K562 (cell line): ENCODE data around the gene LAPTM5. TPM values are rescaled to one million over a fixed set of nuclear protein-coding genes. Genes with fewer than 3 reads are reported as not detected.

Source experiments
- CBX5 ChIP-seq: IDR thresholded peaks from 2 replicates; pipeline ENCODE4 v1.6.1; 2014; ENCODE audit warnings: low read depth, borderline replicate concordance
- GABPA ChIP-seq: fragments of 200-800 bp; sonication (Bioruptor generic); conservative IDR thresholded peaks from 2 replicates; pipeline ENCODE4 v1.6.1; 2016; ENCODE audit warnings: low read depth, missing genetic modification characterization, missing compliant biosample characterization
- GTF2E2 ChIP-seq: fragments of 200-800 bp; sonication (Bioruptor generic); IDR thresholded peaks from 2 replicates; pipeline ENCODE4 v1.6.1; 2016; ENCODE audit warnings: missing genetic modification characterization, missing compliant biosample characterization
- MCM3 ChIP-seq: fragments of 450-650 bp; IDR thresholded peaks from 2 replicates; pipeline ENCODE4 v1.6.1; 2016
- NR4A1 ChIP-seq, 2 experiments: fragments of 250-450 bp in 1 of 2; fragments of 450-650 bp in 1 of 2; sonication (Bioruptor Pico) in 1 of 2; IDR thresholded peaks; 2 replicates each; pipeline versions ENCODE4 v1.4.0 to v1.6.1; 2016 to 2020; ENCODE audit warnings: mild to moderate bottlenecking in 2 of 2, missing compliant biosample characterization in 1 of 2, missing genetic modification characterization in 1 of 2, moderate library complexity in 1 of 2
- NRF1 ChIP-seq, 2 experiments: fragments of 450-650 bp; IDR thresholded peaks in 1 of 2; conservative IDR thresholded peaks in 1 of 2; 2 replicates each; pipeline ENCODE4 v1.6.1; 2014; ENCODE audit warnings: mild to moderate bottlenecking in 2 of 2
- PRMT5 ChIP-seq: sonication (generic); formaldehyde crosslinking; IDR thresholded peaks from 2 replicates; pipeline ENCODE4 v1.5.0; 2020; ENCODE audit warnings: missing genetic modification reagents
- SETDB1 ChIP-seq: IDR thresholded peaks from one replicate; pipeline ENCODE4 v1.6.1; 2012; ENCODE audit warnings: low read length, control low read depth, inconsistent platforms
- SIN3B ChIP-seq: fragments of 450-650 bp; IDR thresholded peaks from 2 replicates; pipeline ENCODE4 v1.6.1; 2017; ENCODE audit warnings: low read depth, mild to moderate bottlenecking, moderate library complexity
- STAT5B ChIP-seq: fragments of 250-450 bp; sonication (Bioruptor Pico); IDR thresholded peaks from 2 replicates; pipeline ENCODE4 v1.8.0; 2021; ENCODE audit warnings: mild to moderate bottlenecking, inconsistent platforms
- ZNF253 ChIP-seq: fragments of 250-450 bp; sonication (Bioruptor Pico); conservative IDR thresholded peaks from 2 replicates; pipeline ENCODE4 v1.6.1; 2021; ENCODE audit warnings: mild to moderate bottlenecking
- ZNF76 ChIP-seq: fragments of 250-450 bp; sonication (Bioruptor Pico); IDR thresholded peaks from 2 replicates; pipeline ENCODE4 v1.4.0; 2020; ENCODE audit warnings: mild to moderate bottlenecking, moderate library complexity, borderline replicate concordance
- ZNF785 ChIP-seq: fragments of 250-450 bp; sonication (Bioruptor Pico); IDR thresholded peaks from 2 replicates; pipeline ENCODE4 v1.4.0; 2020; ENCODE audit warnings: mild to moderate bottlenecking
- polyA plus RNA-seq, 8 experiments: library from polyadenylated mRNA; depleted of rRNA in 4 of 8; stranded (reverse) in 5 of 8; unstranded in 3 of 8; fragments of >200 nt; fragmentation: Nextera tagmentation in 2 of 8; fragmentation: Illumina TruSeq in 1 of 8; extraction: Ambion mirVana in 2 of 8; extraction: Trizol in 1 of 8; gene quantifications; 2 replicates each; pipeline versions ENCODE4 v1.2.1 to v1.2.3, GENCODE V29; 2011 to 2014; ENCODE audit warnings: inconsistent platforms in 1 of 8, missing spikeins in 1 of 8
- total RNA-seq, 7 experiments: library from RNA; depleted of rRNA in 6 of 7; stranded (reverse); fragments of >200 nt in 6 of 7; fragmentation: Illumina TruSeq in 2 of 7; extraction: Trizol in 2 of 7; gene quantifications; 2 replicates each; pipeline versions ENCODE4 v1.2.1 to v1.2.3, GENCODE V29; 2011 to 2021; ENCODE audit warnings: low replicate concordance in 1 of 7
- TF ChIP-seq, protein P1 (sequence below), 2 experiments: IDR thresholded peaks in 1 of 2; conservative IDR thresholded peaks in 1 of 2; 2 replicates each; pipeline ENCODE4 v1.6.1; 2016; ENCODE audit warnings: low read depth in 2 of 2, mild to moderate bottlenecking in 1 of 2, missing compliant biosample characterization in 1 of 2, missing genetic modification characterization in 1 of 2, moderate library complexity in 1 of 2
- TF ChIP-seq, protein P2 (sequence below): fragments of 450-650 bp; IDR thresholded peaks from 2 replicates; pipeline ENCODE4 v1.6.1; 2017; ENCODE audit warnings: mild to moderate bottlenecking, moderate library complexity
- TF ChIP-seq, protein P3 (sequence below): sonication (generic); formaldehyde crosslinking; IDR thresholded peaks from 2 replicates; pipeline ENCODE4 v1.8.0; 2022; ENCODE audit warnings: mild to moderate bottlenecking, missing genetic modification reagents
- TF ChIP-seq, protein P4 (sequence below): IDR thresholded peaks from 2 replicates; pipeline ENCODE4 v1.6.1; 2016; ENCODE audit warnings: missing genetic modification characterization, missing compliant biosample characterization
- TF ChIP-seq, protein P5 (sequence below): fragments of 450-650 bp; formaldehyde crosslinking; conservative IDR thresholded peaks from 2 replicates; pipeline ENCODE4 v1.4.0; 2022; ENCODE audit warnings: mild to moderate bottlenecking, missing genetic modification characterization

Gene LAPTM5
- total and polyA plus RNA-seq, 9 of the 15 experiments (the other 6 are each of a cell fraction or from before 2014, with no cell fraction given): 2.4 to 47.3 (median 20.3) TPM

DNA sequence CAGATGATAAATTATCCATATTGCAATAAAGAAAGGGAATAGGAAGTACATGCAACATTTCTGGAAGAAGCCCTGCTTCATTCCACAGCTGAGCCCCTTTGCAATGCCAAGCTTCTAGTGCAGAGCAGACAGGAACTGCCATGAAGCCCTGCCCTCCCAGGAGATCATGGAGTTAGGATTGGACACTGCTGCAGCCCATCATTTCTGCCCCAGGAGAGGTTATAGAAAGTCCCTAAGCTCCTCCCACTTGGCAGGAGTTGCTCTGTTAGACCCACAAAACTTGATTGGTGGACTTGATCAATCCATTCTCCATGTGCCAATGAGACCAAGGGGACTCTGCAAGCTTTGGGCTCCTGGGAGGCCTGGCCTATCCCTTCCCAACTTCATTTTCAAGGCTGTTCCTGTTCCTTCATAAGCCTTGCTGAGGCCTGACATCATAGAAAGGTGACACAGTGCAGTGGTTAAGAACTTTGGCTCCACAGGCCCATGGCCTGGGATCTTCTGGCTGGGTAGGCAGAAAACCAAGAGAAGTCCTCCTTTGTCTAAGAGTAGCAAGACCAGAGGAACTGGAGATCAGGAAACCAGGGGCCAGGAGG, 1.3 kb upstream of the LAPTM5 start (continued):
- TF ChIP-seq, protein P1, sequence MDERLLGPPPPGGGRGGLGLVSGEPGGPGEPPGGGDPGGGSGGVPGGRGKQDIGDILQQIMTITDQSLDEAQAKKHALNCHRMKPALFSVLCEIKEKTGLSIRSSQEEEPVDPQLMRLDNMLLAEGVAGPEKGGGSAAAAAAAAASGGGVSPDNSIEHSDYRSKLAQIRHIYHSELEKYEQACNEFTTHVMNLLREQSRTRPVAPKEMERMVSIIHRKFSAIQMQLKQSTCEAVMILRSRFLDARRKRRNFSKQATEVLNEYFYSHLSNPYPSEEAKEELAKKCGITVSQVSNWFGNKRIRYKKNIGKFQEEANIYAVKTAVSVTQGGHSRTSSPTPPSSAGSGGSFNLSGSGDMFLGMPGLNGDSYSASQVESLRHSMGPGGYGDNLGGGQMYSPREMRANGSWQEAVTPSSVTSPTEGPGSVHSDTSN (CRISPR knock-in tag; IDR thresholded peaks at IDR 0.05; ENCODE audit: low read depth): no peak; the same call in none of the 2 replicates
- TF ChIP-seq, protein P1 (tag; conservative IDR thresholded peaks at IDR 0.05; ENCODE audit: low read depth): peak; percentile 97
- TF ChIP-seq, protein P2, sequence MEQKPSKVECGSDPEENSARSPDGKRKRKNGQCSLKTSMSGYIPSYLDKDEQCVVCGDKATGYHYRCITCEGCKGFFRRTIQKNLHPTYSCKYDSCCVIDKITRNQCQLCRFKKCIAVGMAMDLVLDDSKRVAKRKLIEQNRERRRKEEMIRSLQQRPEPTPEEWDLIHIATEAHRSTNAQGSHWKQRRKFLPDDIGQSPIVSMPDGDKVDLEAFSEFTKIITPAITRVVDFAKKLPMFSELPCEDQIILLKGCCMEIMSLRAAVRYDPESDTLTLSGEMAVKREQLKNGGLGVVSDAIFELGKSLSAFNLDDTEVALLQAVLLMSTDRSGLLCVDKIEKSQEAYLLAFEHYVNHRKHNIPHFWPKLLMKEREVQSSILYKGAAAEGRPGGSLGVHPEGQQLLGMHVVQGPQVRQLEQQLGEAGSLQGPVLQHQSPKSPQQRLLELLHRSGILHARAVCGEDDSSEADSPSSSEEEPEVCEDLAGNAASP: no peak
- no peak for TF ChIP-seq GTF2E2 (tag)
- no peak for TF ChIP-seq MCM3
- TF ChIP-seq, protein P3, sequence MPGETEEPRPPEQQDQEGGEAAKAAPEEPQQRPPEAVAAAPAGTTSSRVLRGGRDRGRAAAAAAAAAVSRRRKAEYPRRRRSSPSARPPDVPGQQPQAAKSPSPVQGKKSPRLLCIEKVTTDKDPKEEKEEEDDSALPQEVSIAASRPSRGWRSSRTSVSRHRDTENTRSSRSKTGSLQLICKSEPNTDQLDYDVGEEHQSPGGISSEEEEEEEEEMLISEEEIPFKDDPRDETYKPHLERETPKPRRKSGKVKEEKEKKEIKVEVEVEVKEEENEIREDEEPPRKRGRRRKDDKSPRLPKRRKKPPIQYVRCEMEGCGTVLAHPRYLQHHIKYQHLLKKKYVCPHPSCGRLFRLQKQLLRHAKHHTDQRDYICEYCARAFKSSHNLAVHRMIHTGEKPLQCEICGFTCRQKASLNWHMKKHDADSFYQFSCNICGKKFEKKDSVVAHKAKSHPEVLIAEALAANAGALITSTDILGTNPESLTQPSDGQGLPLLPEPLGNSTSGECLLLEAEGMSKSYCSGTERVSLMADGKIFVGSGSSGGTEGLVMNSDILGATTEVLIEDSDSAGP: no peak
- TF ChIP-seq ZNF253 (CRISPR knock-in tag): no peak
- TF ChIP-seq ZNF76: 0 out of 2 replicates have a peak, but pooled peaks have one; percentile 64
- no peak for TF ChIP-seq SETDB1
- TF ChIP-seq CBX5: no peak
- TF ChIP-seq, protein P4, sequence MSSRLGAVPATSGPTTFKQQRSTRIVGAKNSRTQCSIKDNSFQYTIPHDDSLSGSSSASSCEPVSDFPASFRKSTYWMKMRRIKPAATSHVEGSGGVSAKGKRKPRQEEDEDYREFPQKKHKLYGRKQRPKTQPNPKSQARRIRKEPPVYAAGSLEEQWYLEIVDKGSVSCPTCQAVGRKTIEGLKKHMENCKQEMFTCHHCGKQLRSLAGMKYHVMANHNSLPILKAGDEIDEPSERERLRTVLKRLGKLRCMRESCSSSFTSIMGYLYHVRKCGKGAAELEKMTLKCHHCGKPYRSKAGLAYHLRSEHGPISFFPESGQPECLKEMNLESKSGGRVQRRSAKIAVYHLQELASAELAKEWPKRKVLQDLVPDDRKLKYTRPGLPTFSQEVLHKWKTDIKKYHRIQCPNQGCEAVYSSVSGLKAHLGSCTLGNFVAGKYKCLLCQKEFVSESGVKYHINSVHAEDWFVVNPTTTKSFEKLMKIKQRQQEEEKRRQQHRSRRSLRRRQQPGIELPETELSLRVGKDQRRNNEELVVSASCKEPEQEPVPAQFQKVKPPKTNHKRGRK (tag): no peak
- TF ChIP-seq, protein P5, sequence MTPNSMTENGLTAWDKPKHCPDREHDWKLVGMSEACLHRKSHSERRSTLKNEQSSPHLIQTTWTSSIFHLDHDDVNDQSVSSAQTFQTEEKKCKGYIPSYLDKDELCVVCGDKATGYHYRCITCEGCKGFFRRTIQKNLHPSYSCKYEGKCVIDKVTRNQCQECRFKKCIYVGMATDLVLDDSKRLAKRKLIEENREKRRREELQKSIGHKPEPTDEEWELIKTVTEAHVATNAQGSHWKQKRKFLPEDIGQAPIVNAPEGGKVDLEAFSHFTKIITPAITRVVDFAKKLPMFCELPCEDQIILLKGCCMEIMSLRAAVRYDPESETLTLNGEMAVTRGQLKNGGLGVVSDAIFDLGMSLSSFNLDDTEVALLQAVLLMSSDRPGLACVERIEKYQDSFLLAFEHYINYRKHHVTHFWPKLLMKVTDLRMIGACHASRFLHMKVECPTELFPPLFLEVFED: no peak
- no peak for TF ChIP-seq PRMT5 (CRISPR knock-in tag)
- TF ChIP-seq SIN3B: no peak
- TF ChIP-seq NRF1 (conservative IDR thresholded peaks at IDR 0.05 in 1 of 2, IDR thresholded peaks at IDR 0.05 in 1 of 2): peak; percentile 51 to 53
- peak; percentile 51 for TF ChIP-seq GABPA (tag)
- TF ChIP-seq ZNF785 (CRISPR knock-in tag): no peak
- TF ChIP-seq STAT5B (CRISPR knock-in tag): no peak
- no peak for TF ChIP-seq NR4A1 (CRISPR knock-in tag; IDR thresholded peaks at IDR 0.05)
- TF ChIP-seq NR4A1 (tag; IDR thresholded peaks at IDR 0.05): peak; percentile 78
